HG02973 (cell line): Measurements from ENCODE around the gene RFESD.
"Not testable (repeated sequence)": the region's sequence is repeated elsewhere in the genome, so short reads cannot be mapped to it uniquely, and the experiment has no call there.

Experiments used
- ATAC-seq: cut with Tn5 transposase; IDR thresholded peaks from one replicate; pipeline ENCODE4 v1.9.1; 2021; ENCODE audit warnings: moderate library complexity; ENCODE audit not compliant: unreplicated experiment

Gene RFESD

GRCh38 chr5:95627971-95628810 lies 18.4 kb upstream of the RFESD start:
- no peak for ATAC-seq

GRCh38 chr5:95628933-95629332 lies 17.6 kb upstream of the RFESD start:
- ATAC-seq, result no peak

GRCh38 chr5:95630394-95630917 lies 16.1 kb upstream of the RFESD start:
- no peak for ATAC-seq

GRCh38 chr5:95631255-95631958 lies 15.2 kb upstream of the RFESD start:
- ATAC-seq, result peak; percentile 13

GRCh38 chr5:95631991-95632675 lies 14.4 kb upstream of the RFESD start:
- ATAC-seq, result peak; percentile 93

GRCh38 chr5:95632942-95633341 lies 13.6 kb upstream of the RFESD start:
- not testable (repeated sequence) for ATAC-seq

GRCh38 chr5:95633671-95634070 lies 12.9 kb upstream of the RFESD start:
- ATAC-seq, result no peak

- no peak for ATAC-seq
Observed at GRCh38 chr5:95634081-95634480, 12.5 kb upstream of the RFESD start.

GRCh38 chr5:95638632-95639031 lies 7.9 kb upstream of the RFESD start:
- ATAC-seq, result no peak

- ATAC-seq, result no peak
Observed at GRCh38 chr5:95641741-95642220, 4.8 kb upstream of the RFESD start.

GRCh38 chr5:95643152-95643551 lies 3.4 kb upstream of the RFESD start:
- ATAC-seq, result no peak

- ATAC-seq, result peak; percentile 37
Observed at GRCh38 chr5:95644351-95645042, 2.1 kb upstream of the RFESD start.

- ATAC-seq, result not testable (repeated sequence)
Observed at GRCh38 chr5:95646226-95646568, 380 bp upstream of the RFESD start.

- ATAC-seq, result no peak
Observed at GRCh38 chr5:95647886-95648860, 1.6 kb downstream of the RFESD start.

GRCh38 chr5:95649274-95649673 lies 2.7 kb downstream of the RFESD start:
- no peak for ATAC-seq

- ATAC-seq, result no peak
Observed at GRCh38 chr5:95649842-95650620, 3.5 kb downstream of the RFESD start.

GRCh38 chr5:95652849-95653248 lies 6.3 kb downstream of the RFESD start:
- ATAC-seq, result no peak

GRCh38 chr5:95654196-95654595 lies 7.6 kb downstream of the RFESD start:
- no peak for ATAC-seq

GRCh38 chr5:95655575-95655974 lies 9.0 kb downstream of the RFESD start:
- no peak for ATAC-seq
